Activated CD4-positive, alpha-beta T cell treated with anti-CD3 and anti-CD28 coated beads for 36 hours (primary cell): Measurements from ENCODE around the gene TEX10. TPM values are rescaled to one million over a fixed set of nuclear protein-coding genes. Genes with fewer than 3 reads are reported as not detected.

Experiments used
- ATAC-seq: fragments of 200-7000 bp; cut with Tn5 transposase; one replicate; pipeline ENCODE4 v1.10.0; 2021; ENCODE audit warnings: mild to moderate bottlenecking, moderate library complexity
- CTCF ChIA-PET: fragments of 350-600 bp; sonication (Branson Sonifier 250); formaldehyde crosslinking; loops from one replicate; lab custom pipeline; 2021; ENCODE audit warnings: antibody characterized with exemption; lab: Charles Lee
- POLR2A ChIA-PET: fragments of 350-600 bp; sonication (Branson Sonifier 250); formaldehyde crosslinking; loops from one replicate; lab custom pipeline; 2021; ENCODE audit warnings: antibody characterized with exemption, inconsistent platforms; lab: Charles Lee
- DNase-seq: peaks from one replicate; pipeline ENCODE4 v3.0.0-alpha.2; 2020
- H3K27ac Mint-ChIP-seq: one replicate; pipeline ENCODE4 v1.8.0; 2021; ENCODE audit warnings: mixed read lengths
- H3K27me3 Mint-ChIP-seq: one replicate; pipeline ENCODE4 v1.8.0; 2021; ENCODE audit warnings: mixed read lengths
- H3K36me3 Mint-ChIP-seq: one replicate; pipeline ENCODE4 v1.8.0; 2021; ENCODE audit warnings: low read depth, mixed read lengths
- H3K4me1 Mint-ChIP-seq: one replicate; pipeline ENCODE4 v1.8.0; 2021; ENCODE audit warnings: mixed read lengths
- H3K4me3 Mint-ChIP-seq: one replicate; pipeline ENCODE4 v1.8.0; 2021; ENCODE audit warnings: mild to moderate bottlenecking, moderate library complexity, mixed read lengths
- H3K9me3 Mint-ChIP-seq: one replicate; pipeline ENCODE4 v1.8.0; 2021; ENCODE audit warnings: low read depth, mixed read lengths
- intact Hi-C, 2 experiments: fragments of 100-400 bp; cut with DNase I in 1 of 2; cut with micrococcal nuclease in 1 of 2; formaldehyde crosslinking; loops; one replicate each; pipeline versions ENCODE4 v1.14.2 to v1.15.1; 2022 to 2024; cut with DNase I, micrococcal nuclease
- total RNA-seq, 2 experiments: library from RNA; stranded (reverse); gene quantifications; one replicate each; pipeline ENCODE4 v1.2.3, GENCODE V29; 2021

Gene TEX10
- total RNA-seq, 2 experiments from 2014 or later: 24.8 to 27.5 TPM

DNA sequence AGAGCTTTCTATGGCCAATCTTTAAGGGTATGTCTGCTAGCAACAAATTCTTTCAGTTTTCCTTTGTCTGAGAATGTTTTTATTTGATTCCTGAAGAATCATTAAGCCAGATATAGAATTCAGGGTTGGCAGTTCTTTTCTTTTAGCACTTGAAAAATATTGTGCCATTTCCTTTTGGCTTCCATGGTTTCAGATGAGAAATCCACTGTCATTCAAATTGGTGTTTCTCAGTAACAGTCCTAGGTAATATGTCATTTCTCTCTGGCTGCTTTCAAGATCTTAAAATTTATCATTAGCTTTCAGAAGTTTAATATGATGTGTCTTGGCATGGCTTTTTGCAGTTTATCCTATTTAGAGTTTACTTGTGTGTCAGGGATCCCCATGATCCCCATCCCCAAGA is 67.7 kb downstream of the TEX10 start:
- POLR2A ChIA-PET: no interaction called here
- DNase-seq (no peak), ATAC-seq (no peak)
- H3K4me3 Mint-ChIP-seq: no peak overlapping the region
- H3K4me1 Mint-ChIP-seq: no peaks in the 10 kb centered on the region
- H3K27ac Mint-ChIP-seq: no peak overlapping the region
- intact Hi-C loops: no loop called here
- H3K27me3 Mint-ChIP-seq: no peaks in the 10 kb centered on the region
- peaks cover 62% of the 10 kb centered on the region for H3K36me3 Mint-ChIP-seq
- CTCF ChIA-PET: no interaction called here
- peaks cover 12% of the 10 kb centered on the region for H3K9me3 Mint-ChIP-seq

DNA sequence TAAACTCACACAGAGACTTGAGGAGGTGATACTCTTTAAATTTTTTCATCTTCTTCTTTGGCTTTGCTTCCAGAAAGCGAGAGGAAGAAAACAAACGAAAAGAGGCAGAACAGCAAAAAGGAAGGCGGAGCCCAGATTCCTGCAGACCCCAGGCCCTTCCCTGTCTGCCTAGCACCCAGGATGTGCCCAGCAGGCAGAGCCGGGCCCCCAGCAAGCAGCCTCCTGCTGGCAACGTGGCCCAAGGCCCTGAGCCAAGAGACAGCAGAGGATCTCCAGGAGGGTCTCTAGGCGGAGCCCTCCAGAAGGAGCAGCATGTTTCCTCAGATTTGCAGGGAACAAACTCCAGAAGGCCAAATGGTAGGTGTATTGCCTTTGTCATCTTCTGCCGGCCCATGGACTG is 68.5 kb downstream of the TEX10 start:
- H3K4me3 Mint-ChIP-seq: no peak overlapping the region
- H3K4me1 Mint-ChIP-seq: no peaks in the 10 kb centered on the region
- peaks cover 12% of the 10 kb centered on the region for H3K9me3 Mint-ChIP-seq
- DNase-seq: no peak
- no peaks in the 10 kb centered on the region for H3K27me3 Mint-ChIP-seq
- ChIA-PET POLR2A (no interaction called here), CTCF (no interaction called here)
- H3K36me3 Mint-ChIP-seq: peaks cover 54% of the 10 kb centered on the region
- intact Hi-C loops: no loop called here
- no peak overlapping the region for H3K27ac Mint-ChIP-seq
- ATAC-seq: no peak

- no peak for DNase-seq
- Mint-ChIP-seq H3K27ac (no peak overlapping the region), H3K9me3 (peaks cover 8% of the 10 kb centered on the region), H3K36me3 (peaks cover 48% of the 10 kb centered on the region), H3K27me3 (no peaks in the 10 kb centered on the region), H3K4me3 (no peak overlapping the region), H3K4me1 (no peaks in the 10 kb centered on the region)
- POLR2A ChIA-PET: interaction anchor here (0.6 kb wide), 1 partner anchor 31 kb away, joined by 6 read pairs; no protein-coding TSS in a partner anchor
- CTCF ChIA-PET: no interaction called here
- no peak for ATAC-seq
- intact Hi-C loops: no loop called here
These were observed 70.4 kb downstream of the TEX10 start for GRCh38 chr9:100282388-100282719.

GRCh38 chr9:100281676-100282387 is 70.9 kb downstream of the TEX10 start:
- ChIA-PET CTCF (no interaction called here), POLR2A (interaction anchor here (0.6 kb wide), 1 partner anchor 30 kb away, joined by 6 read pairs; no protein-coding TSS in a partner anchor)
- H3K36me3 Mint-ChIP-seq: peaks cover 47% of the 10 kb centered on the region
- H3K4me3 Mint-ChIP-seq: no peak overlapping the region
- no peak overlapping the region for H3K27ac Mint-ChIP-seq
- no peak for ATAC-seq
- intact Hi-C loops: no loop called here
- DNase-seq: no peak
- H3K4me1 Mint-ChIP-seq: peaks cover 1% of the 10 kb centered on the region
- H3K9me3 Mint-ChIP-seq: peaks cover 8% of the 10 kb centered on the region
- H3K27me3 Mint-ChIP-seq: no peaks in the 10 kb centered on the region

DNA sequence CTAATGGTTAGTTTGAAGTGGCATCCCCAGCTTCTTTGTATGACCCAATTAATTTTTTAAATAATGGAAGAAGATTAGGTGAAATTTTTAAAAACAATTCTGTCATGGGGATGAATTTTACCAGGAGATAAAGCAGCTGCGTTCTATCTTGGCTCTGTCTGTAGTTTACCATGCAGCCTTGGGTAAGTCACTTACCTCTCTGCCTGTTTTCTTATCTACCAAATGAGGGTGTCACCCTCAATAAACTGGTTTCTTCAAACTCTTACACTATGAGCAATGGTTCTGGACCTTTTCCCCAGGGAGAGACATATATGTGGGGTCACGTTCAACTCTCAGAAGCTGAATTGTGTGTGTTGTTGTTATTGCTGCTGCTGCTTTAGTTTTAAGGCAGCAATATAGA is 71.7 kb downstream of the TEX10 start:
- H3K4me1 Mint-ChIP-seq: peaks cover 3% of the 10 kb centered on the region
- intact Hi-C loops: no loop called here
- DNase-seq (no peak), ATAC-seq (no peak)
- H3K27me3 Mint-ChIP-seq: no peaks in the 10 kb centered on the region
- ChIA-PET POLR2A (no interaction called here), CTCF (interaction anchor here (0.6 to 1.2 kb wide), 3 partner anchors 10 to 215 kb away, joined by 3 to 5 read pairs (median 4); no protein-coding TSS in a partner anchor)
- H3K27ac Mint-ChIP-seq: no peak overlapping the region
- H3K4me3 Mint-ChIP-seq: no peak overlapping the region
- H3K36me3 Mint-ChIP-seq: peaks cover 47% of the 10 kb centered on the region
- peaks cover 6% of the 10 kb centered on the region for H3K9me3 Mint-ChIP-seq

DNA sequence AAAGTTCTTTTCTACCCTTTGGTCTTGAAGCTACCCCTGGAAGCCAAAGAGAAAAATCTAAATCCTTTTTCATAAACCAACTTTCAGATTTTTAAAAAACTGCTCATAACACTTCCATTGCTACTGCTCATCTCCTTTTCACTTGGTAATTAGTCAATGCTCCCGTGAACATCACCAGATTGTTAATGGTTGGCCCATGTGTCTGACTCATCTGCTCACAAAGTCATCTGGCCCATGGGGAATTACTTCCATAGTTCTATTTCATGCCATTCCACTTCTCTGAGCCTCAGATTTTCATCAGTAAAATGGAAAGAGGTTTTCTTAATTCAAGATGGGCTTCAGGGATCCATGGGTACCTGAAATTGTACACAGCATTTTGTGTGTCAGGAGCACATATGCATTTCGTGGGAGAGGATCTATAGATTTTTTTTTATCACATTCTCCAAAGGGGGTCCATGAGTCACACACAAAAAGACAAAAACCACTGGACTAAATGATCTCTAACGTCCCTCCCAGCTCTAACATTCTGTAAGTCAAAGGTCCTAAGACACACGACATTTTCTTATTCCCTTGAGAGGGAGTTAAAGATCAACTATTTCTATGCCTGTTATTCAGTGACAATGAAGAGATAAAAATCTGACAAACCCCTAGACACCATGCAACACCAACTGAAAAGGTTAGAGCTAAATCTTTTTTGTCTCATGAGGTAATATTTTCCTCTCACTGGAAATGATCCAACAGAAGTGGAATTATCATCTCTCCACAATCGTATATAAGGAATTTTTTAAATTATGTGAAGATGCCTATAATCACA is 75.4 kb downstream of the TEX10 start:
- Mint-ChIP-seq H3K36me3 (peaks cover 38% of the 10 kb centered on the region), H3K4me1 (peaks cover 3% of the 10 kb centered on the region), H3K9me3 (no peaks in the 10 kb centered on the region), H3K4me3 (no peak overlapping the region), H3K27ac (no peak overlapping the region), H3K27me3 (no peaks in the 10 kb centered on the region)
- ATAC-seq (no peak), DNase-seq (no peak)
- intact Hi-C loops: no loop called here
- CTCF ChIA-PET: interaction anchor here (0.6 to 1.2 kb wide), 3 partner anchors 129 to 1269 kb away, joined by 3 read pairs; no protein-coding TSS in a partner anchor
- POLR2A ChIA-PET: no interaction called here

DNA sequence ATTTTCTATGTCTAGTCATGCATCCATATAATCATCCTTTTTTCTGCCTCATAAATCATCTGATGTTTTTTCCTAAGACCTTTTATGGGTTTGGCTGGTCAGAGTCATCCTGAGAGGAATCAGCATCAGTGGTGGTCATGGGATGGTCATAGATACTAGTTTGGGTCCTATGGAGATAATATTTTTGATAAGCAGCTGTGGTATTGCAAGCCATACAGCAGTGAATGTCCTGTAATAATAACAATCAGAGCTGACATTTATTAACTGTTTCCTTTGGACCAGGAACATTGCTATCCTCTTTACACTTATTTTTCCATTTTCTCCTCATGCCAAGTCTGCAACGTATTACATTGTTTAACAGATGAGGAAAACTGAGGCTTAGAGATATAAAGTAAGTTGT is 83.1 kb downstream of the TEX10 start:
- no peak for ATAC-seq
- DNase-seq: no peak
- CTCF ChIA-PET: interaction anchor here (0.6 kb wide), 1 partner anchor 88 kb away, joined by 4 read pairs; no protein-coding TSS in a partner anchor
- no peak overlapping the region for H3K27ac Mint-ChIP-seq
- POLR2A ChIA-PET: no interaction called here
- no peaks in the 10 kb centered on the region for H3K9me3 Mint-ChIP-seq
- no peak overlapping the region for H3K4me3 Mint-ChIP-seq
- peaks cover 19% of the 10 kb centered on the region for H3K36me3 Mint-ChIP-seq
- intact Hi-C loops: no loop called here
- no peaks in the 10 kb centered on the region for H3K4me1 Mint-ChIP-seq
- no peaks in the 10 kb centered on the region for H3K27me3 Mint-ChIP-seq

DNA sequence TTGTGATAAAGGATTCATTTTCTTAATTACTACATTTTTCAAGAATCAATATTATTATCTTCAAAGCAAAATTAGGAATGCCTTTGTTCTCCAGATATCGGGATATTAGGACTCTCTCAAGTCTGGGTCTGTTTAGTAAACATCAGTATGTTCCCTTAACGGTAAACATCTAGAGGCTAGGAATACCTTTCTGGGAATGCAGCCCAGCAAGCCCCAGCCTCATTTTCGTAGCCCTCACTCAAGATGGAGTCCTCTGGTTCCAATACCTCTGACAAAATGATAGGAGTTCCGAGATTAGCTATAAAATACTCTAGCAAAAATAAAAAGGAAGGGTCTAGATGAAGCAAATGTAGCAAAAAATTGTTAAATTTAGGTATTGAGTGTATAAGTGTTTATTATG is 84.5 kb downstream of the TEX10 start:
- intact Hi-C loops: no loop called here
- no peaks in the 10 kb centered on the region for H3K9me3 Mint-ChIP-seq
- ChIA-PET POLR2A (no interaction called here), CTCF (no interaction called here)
- H3K27me3 Mint-ChIP-seq: no peaks in the 10 kb centered on the region
- ATAC-seq (no peak), DNase-seq (no peak)
- no peaks in the 10 kb centered on the region for H3K4me1 Mint-ChIP-seq
- peaks cover 20% of the 10 kb centered on the region for H3K36me3 Mint-ChIP-seq
- no peak overlapping the region for H3K4me3 Mint-ChIP-seq
- no peak overlapping the region for H3K27ac Mint-ChIP-seq

- Mint-ChIP-seq H3K4me1 (no peaks in the 10 kb centered on the region), H3K27ac (no peak overlapping the region), H3K4me3 (no peak overlapping the region), H3K9me3 (no peaks in the 10 kb centered on the region), H3K36me3 (peaks cover 15% of the 10 kb centered on the region), H3K27me3 (no peaks in the 10 kb centered on the region)
- DNase-seq (no peak), ATAC-seq (no peak)
- intact Hi-C loops: no loop called here
- POLR2A ChIA-PET: no interaction called here
- CTCF ChIA-PET: no interaction called here
These were observed 85.5 kb downstream of the TEX10 start for GRCh38 chr9:100267211-100267610.

Other genes starting within 250 kb of the TEX10 start
- gene MSANTD3, start 74.2 kb upstream of the TEX10 start, total RNA-seq: 10 to 100 TPM; 17.9 to 21.6 TPM
- under 1 TPM in 1 of 2 experiments, not detected in 1; 0.27 TPM for gene TMEFF1, start 120.2 kb upstream of the TEX10 start, total RNA-seq
- under 1 TPM; 0.16 to 0.18 TPM for gene CAVIN4, start 225.1 kb upstream of the TEX10 start, total RNA-seq